Smooth muscle cell (in vitro differentiated cells): Measurements from ENCODE around the gene ADAMTS13. TPM values are rescaled to one million over a fixed set of nuclear protein-coding genes. Genes with fewer than 3 reads are reported as not detected.

Source experiments
- DNase-seq: peaks from one replicate; lab custom pipeline; 2025; ENCODE audit not compliant: unreplicated experiment; lab: John Stamatoyannopoulos, UW
- H2AFZ ChIP-seq: fragments of 200-600 bp; sonication (generic); 2 replicates; pipeline ENCODE4 v1.6.0; 2016; ENCODE audit warnings: antibody characterized with exemption, low read depth, mild to moderate bottlenecking
- H3F3A ChIP-seq: fragments of 200-600 bp; sonication (generic); 2 replicates; pipeline ENCODE4 v1.6.0; 2017; ENCODE audit warnings: antibody characterized with exemption, low read depth
- H3K27ac ChIP-seq: fragments of 200-600 bp; sonication (generic); 2 replicates; pipeline ENCODE4 v1.5.1; 2016; ENCODE audit warnings: low read depth, mild to moderate bottlenecking
- H3K27me3 ChIP-seq: fragments of 200-600 bp; sonication (generic); 2 replicates; pipeline ENCODE4 v1.6.1; 2016; ENCODE audit warnings: low read depth, mild to moderate bottlenecking
- H3K36me3 ChIP-seq: fragments of 200-600 bp; sonication (generic); 2 replicates; pipeline ENCODE4 v1.5.1; 2016; ENCODE audit warnings: low read depth
- H3K4me1 ChIP-seq: fragments of 200-600 bp; sonication (generic); 2 replicates; pipeline ENCODE4 v1.5.1; 2016; ENCODE audit warnings: low read depth
- H3K4me2 ChIP-seq: fragments of 200-600 bp; sonication (generic); 2 replicates; pipeline ENCODE4 v1.6.0; 2016; ENCODE audit warnings: mild to moderate bottlenecking
- H3K4me3 ChIP-seq: fragments of 200-600 bp; sonication (generic); 2 replicates; pipeline ENCODE4 v1.5.1; 2016; ENCODE audit warnings: mild to moderate bottlenecking
- H3K79me2 ChIP-seq: fragments of 200-600 bp; sonication (generic); 2 replicates; pipeline ENCODE4 v1.6.0; 2016; ENCODE audit warnings: low read depth, mild to moderate bottlenecking
- H3K9ac ChIP-seq: fragments of 200-600 bp; sonication (generic); 2 replicates; pipeline ENCODE4 v1.6.0; 2016; ENCODE audit warnings: low read depth
- H3K9me3 ChIP-seq: fragments of 200-600 bp; sonication (generic); replicated peaks from 2 replicates; pipeline ENCODE4 v1.5.1; 2016; ENCODE audit warnings: low read depth
- H4K20me1 ChIP-seq: fragments of 200-600 bp; sonication (generic); 2 replicates; pipeline ENCODE4 v1.6.0; 2016; ENCODE audit warnings: low read depth
- CTCF ChIP-seq: fragments of 200-600 bp; sonication (generic); IDR thresholded peaks from 2 replicates; pipeline ENCODE4 v1.5.1; 2017; ENCODE audit warnings: borderline replicate concordance, mild to moderate bottlenecking, antibody characterized with exemption; ENCODE audit not compliant: insufficient read depth, poor library complexity, severe bottlenecking
- WGBS: methylation state at CpG from one replicate; pipeline ENCODE4 v1.1.7; 2016; ENCODE audit warnings: low lambda C conversion rate; 5-methylcytosine and 5-hydroxymethylcytosine counted together
- polyA plus RNA-seq: library from polyadenylated mRNA; unstranded; fragments of >200 nt; fragmentation: Nextera tagmentation; extraction: Ambion mirVana; gene quantifications from 2 replicates; pipeline ENCODE4 v1.2.1, GENCODE V29; 2016
- total RNA-seq: library from RNA; depleted of rRNA; stranded (reverse); fragments of >200 nt; gene quantifications from 2 replicates; pipeline ENCODE4 v1.2.3, GENCODE V29; 2014

ADAMTS13 gene
- total and polyA plus RNA-seq, 2 experiments from 2014 or later = 3.1 to 3.7 TPM

GRCh38 chr9:133404454-133405002 is 17.6 kb upstream of the ADAMTS13 start:
- Histone ChIP-seq H3K4me1 (no peaks in the 10 kb centered on the region), H2AFZ (no peak overlapping the region), H3K36me3 (no peaks in the 10 kb centered on the region), H3K27ac (no peak overlapping the region), H3F3A (no peaks in the 10 kb centered on the region), H3K4me2 (no peak overlapping the region), H3K4me3 (no peak overlapping the region), H3K9ac (no peak overlapping the region), H3K27me3 (no peaks in the 10 kb centered on the region), H3K79me2 (no peaks in the 10 kb centered on the region), H4K20me1 (peaks cover 10% of the 10 kb centered on the region), H3K9me3 (no peaks in the 10 kb centered on the region)
- no peak for TF ChIP-seq CTCF
- DNase-seq = no peak
- WGBS = 98% methylated on average over 12 of the region's 12 CpGs

- no peak overlapping the region for H3K27ac ChIP-seq
- no peak for DNase-seq
- no peaks in the 10 kb centered on the region for H3K9me3 ChIP-seq
- peaks cover 10% of the 10 kb centered on the region for H4K20me1 ChIP-seq
- H3K79me2 ChIP-seq = no peaks in the 10 kb centered on the region
- H3K9ac ChIP-seq = no peak overlapping the region
- no peak for TF ChIP-seq CTCF
- no peaks in the 10 kb centered on the region for H3K27me3 ChIP-seq
- no peaks in the 10 kb centered on the region for H3K4me1 ChIP-seq
- no peak overlapping the region for H3K4me2 ChIP-seq
- H3K4me3 ChIP-seq = no peak overlapping the region
- 96% methylated on average over 19 of the region's 19 CpGs for WGBS
- H3K36me3 ChIP-seq = peaks cover 10% of the 10 kb centered on the region
- H3F3A ChIP-seq = no peaks in the 10 kb centered on the region
- no peak overlapping the region for H2AFZ ChIP-seq
Observed at GRCh38 chr9:133405508-133406438, 16.4 kb upstream of the ADAMTS13 start.

GRCh38 chr9:133406480-133407307 is 15.5 kb upstream of the ADAMTS13 start:
- H3K79me2 ChIP-seq = no peaks in the 10 kb centered on the region
- H3F3A ChIP-seq = no peaks in the 10 kb centered on the region
- TF ChIP-seq CTCF = peak; percentile 89
- H3K4me3 ChIP-seq = no peak overlapping the region
- no peaks in the 10 kb centered on the region for H3K9me3 ChIP-seq
- H3K27me3 ChIP-seq = no peaks in the 10 kb centered on the region
- H2AFZ ChIP-seq = no peak overlapping the region
- H3K36me3 ChIP-seq = peaks cover 10% of the 10 kb centered on the region
- peak; percentile 23 for DNase-seq
- WGBS = 66% methylated on average over 24 of the region's 24 CpGs
- no peak overlapping the region for H3K9ac ChIP-seq
- no peak overlapping the region for H3K4me2 ChIP-seq
- peaks cover 10% of the 10 kb centered on the region for H4K20me1 ChIP-seq
- no peak overlapping the region for H3K27ac ChIP-seq
- no peaks in the 10 kb centered on the region for H3K4me1 ChIP-seq
